GM19372 (cell line): ENCODE measurements around the gene RUVBL2.

Experiments used
- ATAC-seq: cut with Tn5 transposase; IDR thresholded peaks from one replicate; pipeline ENCODE4 v1.9.1; 2021; ENCODE audit warnings: mild to moderate bottlenecking, low read depth, moderate library complexity; ENCODE audit not compliant: unreplicated experiment

The RUVBL2 gene

DNA sequence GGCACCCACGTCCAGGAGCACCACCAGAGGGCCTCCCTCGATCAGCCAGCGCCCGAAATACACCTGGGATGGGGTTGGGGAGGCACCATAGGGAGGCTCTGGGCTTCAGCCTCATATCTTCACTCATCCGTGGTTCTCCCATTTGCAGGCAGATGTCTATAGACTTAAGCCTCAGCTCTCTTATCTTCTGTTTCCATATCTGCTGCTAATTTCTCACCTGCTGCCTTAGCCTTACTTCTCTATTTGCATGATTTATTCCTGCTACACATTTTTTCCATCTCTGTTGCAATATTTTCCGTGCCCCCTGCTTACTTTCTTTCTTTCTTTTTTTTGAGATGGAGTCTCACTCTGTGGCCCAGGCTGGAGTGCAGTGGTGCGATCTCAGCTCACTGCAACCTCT, 6.4 kb upstream of the RUVBL2 start:
- ATAC-seq: no peak

DNA sequence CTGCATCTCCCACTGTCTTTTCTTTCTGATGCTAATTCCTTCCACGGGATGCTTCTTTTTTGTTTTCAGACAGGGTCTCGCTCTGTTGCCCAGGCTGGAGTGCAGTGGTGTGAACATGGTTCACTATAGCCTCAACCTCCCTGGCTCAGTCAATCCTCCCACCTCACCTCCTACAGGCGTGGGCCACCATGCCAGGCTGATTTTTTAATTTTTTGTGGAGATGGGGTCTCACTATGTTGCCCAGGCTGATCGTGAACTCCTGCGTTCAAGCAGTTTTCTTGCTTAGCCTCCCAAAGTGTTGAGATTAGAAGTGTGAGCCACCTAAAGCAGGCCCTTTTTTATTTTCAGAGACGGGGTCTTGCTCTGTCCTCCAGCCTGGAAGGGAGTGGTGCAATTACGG, 5.4 kb upstream of the RUVBL2 start:
- no peak for ATAC-seq

DNA sequence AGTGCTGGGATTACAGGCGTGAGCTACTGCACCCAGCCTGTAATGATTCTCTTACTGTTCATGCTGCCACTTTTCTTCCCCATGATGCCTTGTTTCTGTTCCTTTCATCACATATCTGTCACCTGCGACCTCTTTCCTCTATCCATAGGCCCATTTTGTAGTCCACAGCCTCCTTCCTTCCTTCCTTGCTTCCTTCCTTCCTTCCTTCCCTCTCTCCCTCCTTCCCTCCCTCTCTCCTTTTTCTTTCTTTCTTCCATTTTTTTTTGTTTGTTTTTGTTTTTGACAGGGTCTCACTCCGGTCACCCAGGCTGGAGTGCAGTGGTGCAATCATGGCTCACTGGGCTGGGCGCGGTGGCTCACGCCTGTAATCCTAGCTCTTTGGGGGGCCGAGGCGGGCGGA, 4.8 kb upstream of the RUVBL2 start:
- no peak for ATAC-seq

DNA sequence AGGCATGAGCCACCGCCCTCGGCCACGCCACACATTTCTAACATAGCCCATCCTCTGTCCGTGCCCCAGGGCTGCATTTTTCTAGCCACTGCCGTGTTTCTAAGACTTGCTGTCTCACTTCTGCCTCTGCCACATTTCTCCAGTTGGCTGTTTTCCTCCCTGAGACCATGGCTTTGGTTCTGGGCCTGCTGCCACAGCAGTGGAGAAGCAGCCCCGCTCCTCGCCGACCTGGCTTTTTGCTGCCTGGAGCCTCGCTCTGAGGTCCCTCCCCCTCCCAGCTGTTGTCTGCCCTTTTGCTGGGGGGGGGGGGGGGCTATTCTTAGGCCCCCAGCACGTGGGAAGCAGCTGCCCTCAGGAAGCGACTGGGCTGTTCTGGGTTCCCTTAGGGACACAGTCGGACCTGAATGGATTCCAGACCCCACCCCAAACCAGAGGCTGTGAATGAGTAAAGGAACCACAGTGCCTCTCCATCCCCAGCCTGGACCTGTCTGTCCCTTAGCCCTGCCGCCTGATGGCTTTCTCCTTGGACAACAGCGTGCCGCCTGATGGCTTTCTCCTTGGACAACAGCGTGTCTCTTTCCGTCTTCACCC, 3.9 kb upstream of the RUVBL2 start:
- no peak for ATAC-seq

DNA sequence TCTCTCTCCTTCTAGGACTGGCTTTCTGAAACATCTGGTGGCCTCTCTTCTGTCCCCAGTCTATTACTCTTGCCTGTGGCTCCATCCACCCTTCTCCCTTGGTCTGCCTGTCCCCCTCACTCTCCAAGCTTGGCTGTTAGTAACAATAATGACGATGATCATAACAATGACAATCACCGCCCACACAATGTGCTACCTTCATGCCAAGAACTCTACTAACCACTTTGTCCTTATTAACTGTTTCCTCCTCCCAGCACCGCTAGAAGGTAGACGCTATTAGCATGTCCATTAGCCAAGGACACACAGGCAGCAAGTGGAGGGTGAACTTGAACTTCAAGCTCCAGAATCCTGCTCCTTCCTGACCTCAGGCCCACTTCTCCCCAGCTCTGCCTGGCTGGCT, 3.3 kb upstream of the RUVBL2 start:
- no peak for ATAC-seq

DNA sequence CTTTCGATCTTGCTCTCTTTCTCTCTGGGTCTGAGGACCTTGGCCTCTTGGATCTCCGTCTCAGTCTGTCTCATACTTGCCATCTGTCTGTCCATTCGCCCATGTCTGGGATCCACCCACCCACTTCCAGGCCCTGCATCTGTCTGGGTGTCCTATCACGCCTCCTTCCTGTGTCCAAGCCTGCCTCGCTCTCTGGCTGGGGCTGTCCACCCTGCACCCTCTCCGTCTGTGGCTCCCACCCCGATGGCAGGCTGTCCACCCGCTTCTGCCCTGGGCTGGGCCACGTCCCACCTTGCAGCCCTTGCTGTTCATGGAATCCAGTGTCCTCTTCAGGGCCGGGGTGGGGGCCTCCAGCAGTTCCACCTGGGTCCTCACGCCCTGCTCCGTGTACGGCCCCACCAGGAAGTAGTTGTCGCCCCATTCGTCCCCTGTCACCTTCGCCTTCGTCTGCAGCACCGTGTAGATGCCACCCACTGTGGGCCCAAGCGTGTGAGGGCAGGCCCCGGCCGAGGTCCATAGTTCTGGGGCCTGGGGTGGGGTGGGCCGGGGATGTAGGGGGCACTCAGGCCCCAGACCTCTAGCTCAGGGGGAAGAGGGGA, 2.6 kb upstream of the RUVBL2 start:
- no peak for ATAC-seq

DNA sequence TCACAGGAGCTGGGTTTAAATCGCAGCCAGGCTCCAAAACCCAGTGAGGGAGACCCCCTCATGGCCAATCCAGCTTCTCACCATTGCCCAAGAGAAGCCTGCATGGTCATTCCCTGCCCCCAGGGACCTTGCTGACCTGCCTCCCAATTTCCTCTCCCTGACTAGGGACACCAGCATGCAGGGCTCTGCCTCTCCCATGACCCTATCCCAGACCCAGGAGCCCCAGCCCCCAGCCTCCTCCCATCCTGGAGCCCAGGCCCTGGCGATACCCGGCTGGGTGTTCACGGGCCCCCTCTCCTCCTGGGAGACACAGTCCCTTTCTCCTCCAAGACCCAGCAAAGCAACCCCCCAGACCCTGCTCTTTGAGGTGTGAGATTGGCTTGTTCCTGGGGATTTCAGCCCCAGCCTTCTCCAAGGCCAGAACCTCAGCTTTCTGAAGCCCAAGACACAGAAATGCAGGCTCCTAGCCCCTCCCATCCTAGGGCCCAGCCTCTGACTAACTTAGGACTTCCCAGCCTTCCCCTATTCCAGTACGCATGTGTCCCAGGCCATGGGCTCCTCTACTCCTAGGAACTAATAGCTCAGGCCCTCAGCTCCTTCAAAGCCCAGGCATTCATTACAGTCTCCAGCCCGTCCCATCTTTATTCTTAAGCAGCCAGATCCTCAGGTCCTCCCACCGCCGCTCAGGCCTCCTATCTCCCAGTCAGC, 1.7 kb upstream of the RUVBL2 start:
- no peak for ATAC-seq

DNA sequence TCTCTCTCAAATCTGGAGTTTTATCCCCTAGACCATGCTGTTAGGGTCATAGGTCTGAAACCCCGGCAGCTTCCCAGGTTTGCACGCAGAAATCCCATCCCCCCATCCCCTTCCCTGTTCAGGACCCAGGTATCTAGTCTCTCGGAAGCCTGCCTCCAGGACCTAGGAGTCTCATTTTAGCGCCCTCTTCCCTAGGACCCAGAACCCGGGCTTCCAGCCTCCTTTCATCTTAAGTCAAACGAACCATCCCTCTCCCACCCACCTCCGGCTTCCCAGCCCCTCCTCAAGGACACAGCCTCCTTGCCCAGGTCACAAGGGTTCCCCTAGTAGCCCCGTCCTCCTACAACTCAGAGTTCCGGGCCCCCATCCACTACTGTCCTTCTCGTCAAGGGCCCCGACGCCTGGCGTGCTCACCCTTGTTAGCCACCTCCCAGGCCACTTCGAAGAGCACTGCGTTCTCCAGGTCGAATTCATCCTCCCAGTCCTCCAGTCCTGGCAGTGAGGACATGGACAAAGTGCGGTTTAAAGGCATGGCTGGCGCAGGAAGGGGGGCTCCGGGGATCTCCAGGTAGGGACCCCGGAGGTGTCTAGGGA, 1.0 kb upstream of the RUVBL2 start:
- no peak for ATAC-seq

DNA sequence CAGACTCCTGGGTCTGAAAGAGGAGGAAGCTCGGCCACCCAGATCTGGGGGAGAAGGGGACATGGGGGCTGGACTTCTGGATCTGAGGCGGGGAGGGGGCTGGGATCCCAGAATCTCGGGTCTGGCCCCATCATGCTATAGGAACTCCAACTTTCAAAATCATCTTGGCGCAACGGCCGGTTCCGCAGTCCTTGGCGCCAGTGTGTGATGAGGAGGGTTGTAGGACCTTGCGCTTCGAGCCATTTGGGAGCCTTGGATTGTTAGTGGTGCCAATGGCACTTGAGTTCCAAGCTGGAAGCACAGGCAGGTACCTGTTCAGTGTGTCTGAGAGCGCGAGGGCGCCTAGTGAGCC, 324 bp downstream of the RUVBL2 start:
- ATAC-seq: no peak

DNA sequence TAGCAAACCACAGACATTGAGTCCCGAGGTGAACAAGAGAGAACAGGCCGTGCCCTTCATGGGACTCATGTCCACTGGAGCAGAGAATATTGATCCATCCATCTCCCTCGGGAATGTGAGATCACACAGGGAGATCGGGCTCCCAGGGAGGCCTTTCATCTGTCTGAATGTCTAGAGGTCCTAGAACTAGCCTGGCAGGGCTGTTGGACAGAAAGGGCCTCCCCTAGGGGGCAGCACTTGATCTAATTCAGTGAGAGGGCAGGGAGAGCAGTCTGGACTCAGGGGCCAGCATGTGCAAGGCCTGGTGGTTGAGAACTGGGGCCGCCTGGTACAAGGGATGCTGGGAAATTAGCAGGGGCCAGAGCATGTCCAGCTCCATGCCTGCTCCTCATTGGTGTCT, 4.3 kb downstream of the RUVBL2 start:
- ATAC-seq: no peak

DNA sequence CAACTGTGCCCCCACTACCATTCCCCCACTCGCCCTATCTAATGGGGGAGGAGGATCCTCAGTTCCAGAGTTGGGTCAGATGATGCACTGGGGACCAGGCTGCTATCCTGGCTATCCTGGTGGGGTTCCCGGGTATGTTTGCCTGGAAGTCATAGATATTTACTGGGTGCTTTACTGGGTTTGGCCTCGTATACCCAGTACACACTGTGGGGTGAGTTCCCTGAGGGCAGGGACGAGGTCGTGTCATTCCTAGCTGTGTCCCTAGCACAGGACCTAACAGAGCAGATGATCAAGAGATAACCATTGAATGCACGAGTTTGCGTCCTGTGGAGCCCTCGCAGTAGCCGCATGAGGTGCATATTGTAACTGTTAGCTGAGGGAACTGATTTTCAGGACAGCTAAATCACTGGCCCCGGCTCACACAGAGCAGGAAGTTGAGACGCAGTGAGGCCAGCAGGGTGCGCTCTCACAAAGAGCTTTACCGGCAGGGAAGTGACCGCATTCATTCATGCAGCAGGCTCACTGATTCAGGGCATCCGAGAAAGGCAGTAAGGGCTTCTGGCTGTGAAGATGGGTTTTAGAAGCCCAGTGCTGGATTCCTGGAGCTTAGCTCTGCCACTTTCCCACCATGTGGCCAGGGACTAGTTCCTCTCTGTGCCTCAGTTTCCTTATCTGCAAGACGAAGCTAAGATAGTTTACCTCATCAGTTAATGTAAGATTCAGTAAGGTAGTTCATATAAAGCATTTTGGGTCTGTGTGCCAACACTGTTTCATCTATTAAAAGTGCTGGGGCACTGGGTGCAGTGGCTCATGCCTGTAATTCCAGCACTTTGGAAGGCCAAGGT, 6.0 kb downstream of the RUVBL2 start:
- no peak for ATAC-seq

DNA sequence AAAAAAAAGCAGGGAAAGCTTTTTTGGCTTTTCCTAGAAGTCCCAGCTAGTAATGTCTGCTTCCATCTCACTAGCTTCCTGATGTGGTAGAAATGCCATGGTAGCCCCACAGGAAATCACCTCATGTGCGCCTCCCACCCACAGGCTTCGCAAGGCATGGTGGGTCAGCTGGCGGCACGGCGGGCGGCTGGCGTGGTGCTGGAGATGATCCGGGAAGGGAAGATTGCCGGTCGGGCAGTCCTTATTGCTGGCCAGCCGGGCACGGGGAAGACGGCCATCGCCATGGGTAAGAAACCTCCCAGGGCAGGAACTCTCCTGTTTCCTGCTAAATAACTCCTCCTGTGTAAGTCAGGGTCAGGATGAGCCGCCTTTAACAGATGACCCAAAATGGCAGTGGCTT, 10.4 kb downstream of the RUVBL2 start:
- no peak for ATAC-seq

DNA sequence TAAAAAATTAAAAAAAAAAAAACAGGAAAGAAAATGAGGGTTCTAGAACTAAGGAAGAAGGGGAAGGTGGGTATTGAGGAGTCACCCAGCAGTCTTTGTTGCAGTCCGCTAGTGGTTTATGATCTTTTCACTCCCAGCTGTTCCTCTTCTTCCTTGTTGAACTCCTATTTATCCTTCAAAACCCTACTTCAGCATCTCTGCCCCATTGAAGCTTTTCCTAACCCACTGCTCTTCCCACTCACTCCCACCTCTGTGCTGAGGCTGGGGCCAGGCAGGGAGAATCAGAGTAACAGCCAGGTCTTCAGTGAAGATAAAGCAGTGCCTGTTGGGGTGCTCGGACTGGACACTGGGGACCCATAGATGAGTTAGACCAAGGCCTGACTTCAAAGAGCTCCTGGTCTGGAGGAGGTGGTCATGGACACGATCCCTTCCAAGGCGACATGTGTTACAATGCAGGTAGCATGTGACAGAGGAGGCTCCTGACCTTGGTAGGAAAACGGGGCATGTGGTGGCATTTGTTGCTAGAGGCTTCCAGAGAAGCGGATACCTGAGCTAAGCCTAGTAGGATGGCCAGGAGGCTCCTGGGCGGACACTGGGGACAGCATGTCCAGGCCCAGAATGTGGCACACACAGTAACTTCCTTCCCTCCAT, 11.4 kb downstream of the RUVBL2 start:
- no peak for ATAC-seq

DNA sequence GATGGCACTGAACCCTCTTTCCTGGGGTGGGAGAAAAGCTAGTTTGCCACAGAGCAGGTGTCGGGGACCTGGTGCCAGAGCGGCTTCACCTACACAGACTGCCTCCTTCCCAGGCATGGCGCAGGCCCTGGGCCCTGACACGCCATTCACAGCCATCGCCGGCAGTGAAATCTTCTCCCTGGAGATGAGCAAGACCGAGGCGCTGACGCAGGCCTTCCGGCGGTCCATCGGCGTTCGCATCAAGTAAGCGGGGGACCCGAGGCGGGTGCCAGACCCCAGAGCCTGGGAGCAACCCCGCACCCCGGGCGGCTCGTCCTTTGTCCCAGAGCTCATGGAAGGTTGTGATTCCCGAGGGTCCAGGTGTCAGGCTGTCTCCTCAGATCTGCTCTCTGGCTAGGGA, 13.2 kb downstream of the RUVBL2 start:
- ATAC-seq: no peak

DNA sequence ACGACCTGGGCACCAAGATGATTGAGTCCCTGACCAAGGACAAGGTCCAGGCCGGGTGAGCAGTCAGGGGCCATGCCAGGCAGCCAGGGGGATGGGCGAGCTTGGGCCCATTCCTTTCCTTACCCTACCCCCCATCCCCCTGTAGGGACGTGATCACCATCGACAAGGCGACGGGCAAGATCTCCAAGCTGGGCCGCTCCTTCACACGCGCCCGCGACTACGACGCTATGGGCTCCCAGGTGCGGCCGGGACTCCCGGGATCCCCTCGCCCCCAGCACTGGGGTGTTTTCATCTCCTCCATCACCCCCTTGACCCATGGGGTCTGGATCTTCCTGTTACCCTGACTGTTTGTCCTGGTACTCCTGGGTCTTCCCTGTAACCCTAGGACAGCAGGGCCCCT, 16.1 kb downstream of the RUVBL2 start:
- ATAC-seq: no peak

DNA sequence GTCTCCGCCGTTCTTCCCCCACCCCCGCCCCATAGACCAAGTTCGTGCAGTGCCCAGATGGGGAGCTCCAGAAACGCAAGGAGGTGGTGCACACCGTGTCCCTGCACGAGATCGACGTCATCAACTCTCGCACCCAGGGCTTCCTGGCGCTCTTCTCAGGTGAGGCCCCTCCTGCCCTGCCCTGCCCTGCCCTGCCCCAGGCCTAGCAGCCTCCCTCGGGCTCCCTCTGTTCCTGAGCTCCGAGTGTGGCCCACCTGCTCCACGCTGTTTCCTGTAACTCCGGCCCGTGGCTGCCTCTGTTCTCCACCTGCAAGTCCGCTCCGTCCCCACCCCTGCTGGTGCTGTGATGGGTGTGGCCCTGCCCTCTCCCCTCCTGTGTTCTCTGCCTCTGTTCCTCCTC, 16.8 kb downstream of the RUVBL2 start:
- no peak for ATAC-seq

DNA sequence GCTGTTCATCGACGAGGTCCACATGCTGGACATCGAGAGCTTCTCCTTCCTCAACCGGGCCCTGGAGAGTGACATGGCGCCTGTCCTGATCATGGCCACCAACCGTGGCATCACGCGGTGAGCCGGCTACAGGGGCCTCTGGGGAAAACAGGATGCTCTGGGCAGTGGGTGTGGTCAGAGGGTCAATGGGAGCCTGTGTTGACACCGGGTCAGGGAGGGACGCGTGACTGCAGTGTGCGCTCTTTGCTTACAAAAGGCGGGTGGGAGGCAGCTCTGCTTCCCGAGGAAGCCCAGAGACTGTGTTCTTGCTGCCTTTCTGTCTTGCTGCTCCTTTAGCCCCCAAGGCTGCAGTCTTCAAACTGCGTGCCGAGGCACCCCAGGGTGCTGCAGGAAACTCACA, 17.5 kb downstream of the RUVBL2 start:
- ATAC-seq: no peak

DNA sequence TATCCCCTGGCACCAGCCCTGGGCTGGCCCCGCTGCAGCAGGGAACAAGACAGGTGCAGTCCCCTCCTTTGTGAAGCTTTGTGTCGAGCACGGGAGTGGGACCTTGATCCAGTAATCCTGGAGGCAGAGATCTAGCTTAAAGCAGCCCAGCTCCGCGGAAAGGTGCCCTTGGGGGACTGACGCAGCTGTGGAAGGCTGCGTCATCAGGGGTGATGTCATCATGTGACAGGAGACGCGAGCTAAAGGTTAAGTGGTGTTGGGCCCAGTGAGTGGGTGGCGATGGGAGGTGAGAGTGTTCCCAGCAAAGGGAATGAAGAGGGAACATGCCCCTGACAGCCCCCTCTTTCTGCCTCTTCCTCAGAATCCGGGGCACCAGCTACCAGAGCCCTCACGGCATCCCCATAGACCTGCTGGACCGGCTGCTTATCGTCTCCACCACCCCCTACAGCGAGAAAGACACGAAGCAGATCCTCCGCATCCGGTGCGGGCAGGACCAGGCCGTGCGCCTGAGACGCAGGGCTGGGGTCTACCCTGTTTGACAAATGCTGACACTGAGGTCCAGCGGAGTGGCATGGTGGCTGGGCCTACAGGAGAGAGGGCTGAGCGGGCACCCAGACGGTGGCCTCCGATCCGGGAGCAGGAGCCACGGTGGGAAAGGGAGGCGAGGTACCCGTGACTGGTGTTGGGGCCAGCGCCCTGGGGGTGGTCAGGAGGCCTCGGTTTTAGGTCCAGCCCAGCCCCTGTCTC, 20.6 kb downstream of the RUVBL2 start:
- ATAC-seq: no peak

DNA sequence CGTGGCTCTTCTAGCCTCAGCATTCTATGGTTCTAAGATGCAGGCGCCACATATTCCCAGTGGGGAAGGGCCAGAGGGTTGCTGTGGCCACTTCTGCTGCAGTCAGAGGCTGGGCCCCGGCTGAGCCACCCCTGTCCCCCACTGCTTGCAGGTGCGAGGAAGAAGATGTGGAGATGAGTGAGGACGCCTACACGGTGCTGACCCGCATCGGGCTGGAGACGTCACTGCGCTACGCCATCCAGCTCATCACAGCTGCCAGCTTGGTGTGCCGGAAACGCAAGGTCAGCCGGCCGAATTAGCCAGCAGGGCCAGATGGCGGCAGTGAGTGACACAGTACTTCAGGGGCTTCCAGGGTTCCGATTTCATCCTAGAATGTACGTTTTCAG, 21.2 kb downstream of the RUVBL2 start:
- ATAC-seq: no peak
